ENCODE measurements around the gene STXBP3. TPM values are rescaled to one million over a fixed set of nuclear protein-coding genes. Genes with fewer than 3 reads are reported as not detected.

STXBP3 gene
- total RNA-seq, 1 donor from 2014 or later, result 19.5 TPM

DNA sequence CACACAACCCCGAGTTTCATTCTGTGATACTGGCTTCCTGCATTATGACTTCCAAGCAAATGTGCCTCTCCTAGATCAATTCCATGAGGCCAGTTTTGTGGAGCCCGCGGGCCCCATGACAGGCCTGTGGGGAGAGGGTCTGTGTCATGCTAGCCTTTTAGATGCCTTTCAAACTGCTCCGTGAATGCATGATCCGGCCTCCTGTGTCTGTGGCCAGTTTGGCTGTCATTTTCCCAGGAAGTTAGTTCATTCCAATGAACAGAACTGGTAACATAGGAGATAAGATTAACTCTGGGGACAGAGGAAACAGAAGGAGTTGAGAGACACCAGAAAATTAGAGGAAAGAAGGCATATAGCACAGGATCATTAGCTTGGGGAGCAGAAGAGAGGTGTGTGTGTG is 30.5 kb upstream of the STXBP3 start:
- Mint-ChIP-seq H3K27ac (ENCODE audit: unreplicated experiment) (no peak overlapping the region), H3K4me3 (ENCODE audit: unreplicated experiment) (no peak overlapping the region), H3K4me1 (ENCODE audit: low read depth, unreplicated experiment) (no peaks in the 10 kb centered on the region), H3K9me3 (ENCODE audit: unreplicated experiment) (no peaks in the 10 kb centered on the region), H3K27me3 (ENCODE audit: unreplicated experiment) (peaks cover 2% of the 10 kb centered on the region), H3K36me3 (ENCODE audit: unreplicated experiment) (no peaks in the 10 kb centered on the region)
- TF ChIP-seq, protein P1, sequence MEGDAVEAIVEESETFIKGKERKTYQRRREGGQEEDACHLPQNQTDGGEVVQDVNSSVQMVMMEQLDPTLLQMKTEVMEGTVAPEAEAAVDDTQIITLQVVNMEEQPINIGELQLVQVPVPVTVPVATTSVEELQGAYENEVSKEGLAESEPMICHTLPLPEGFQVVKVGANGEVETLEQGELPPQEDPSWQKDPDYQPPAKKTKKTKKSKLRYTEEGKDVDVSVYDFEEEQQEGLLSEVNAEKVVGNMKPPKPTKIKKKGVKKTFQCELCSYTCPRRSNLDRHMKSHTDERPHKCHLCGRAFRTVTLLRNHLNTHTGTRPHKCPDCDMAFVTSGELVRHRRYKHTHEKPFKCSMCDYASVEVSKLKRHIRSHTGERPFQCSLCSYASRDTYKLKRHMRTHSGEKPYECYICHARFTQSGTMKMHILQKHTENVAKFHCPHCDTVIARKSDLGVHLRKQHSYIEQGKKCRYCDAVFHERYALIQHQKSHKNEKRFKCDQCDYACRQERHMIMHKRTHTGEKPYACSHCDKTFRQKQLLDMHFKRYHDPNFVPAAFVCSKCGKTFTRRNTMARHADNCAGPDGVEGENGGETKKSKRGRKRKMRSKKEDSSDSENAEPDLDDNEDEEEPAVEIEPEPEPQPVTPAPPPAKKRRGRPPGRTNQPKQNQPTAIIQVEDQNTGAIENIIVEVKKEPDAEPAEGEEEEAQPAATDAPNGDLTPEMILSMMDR (IDR thresholded peaks at IDR 0.05; ENCODE audit: partially characterized antibody, unreplicated experiment), result no peak
- DNase-seq, result no peak

DNA sequence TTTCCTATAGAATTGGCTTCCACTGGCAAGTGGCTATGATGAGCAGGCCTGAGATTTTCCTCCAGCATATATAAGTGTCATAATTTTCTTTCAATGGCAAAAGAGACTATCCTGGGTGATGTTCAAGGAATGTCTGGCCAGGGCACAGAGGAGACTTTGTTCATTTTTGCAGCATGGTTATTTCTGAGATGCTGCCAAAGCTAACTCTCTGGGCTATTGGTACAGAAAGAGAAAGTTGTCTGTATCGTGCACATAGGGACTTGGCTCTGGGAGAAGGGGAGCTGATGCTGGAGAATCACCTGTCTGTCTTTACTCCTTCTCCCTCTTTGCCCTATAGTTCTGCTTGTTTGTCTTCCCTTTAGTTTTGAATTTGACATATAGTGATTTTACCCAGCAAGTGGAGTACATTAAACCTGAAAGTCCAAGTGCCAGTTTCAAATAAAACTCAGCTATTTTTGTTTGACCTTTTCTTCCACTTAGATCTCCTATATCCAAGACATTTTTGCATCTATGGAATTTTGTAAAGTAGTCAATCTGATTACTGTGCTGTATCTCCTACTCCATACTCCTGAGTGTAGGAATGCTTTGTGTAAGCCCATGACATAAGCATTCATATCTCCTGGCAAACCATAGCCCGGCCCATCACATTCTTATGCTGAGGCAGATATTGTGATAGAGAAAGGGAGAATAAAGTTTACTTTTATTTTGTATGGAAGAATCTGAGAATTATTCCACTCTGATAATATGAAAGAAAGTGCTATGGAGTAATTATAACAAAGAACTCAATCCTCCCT is 29.8 kb upstream of the STXBP3 start:
- DNase-seq, result no peak
- H3K27ac Mint-ChIP-seq (ENCODE audit: unreplicated experiment), result no peak overlapping the region
- no peaks in the 10 kb centered on the region for H3K36me3 Mint-ChIP-seq (ENCODE audit: unreplicated experiment)

DNA sequence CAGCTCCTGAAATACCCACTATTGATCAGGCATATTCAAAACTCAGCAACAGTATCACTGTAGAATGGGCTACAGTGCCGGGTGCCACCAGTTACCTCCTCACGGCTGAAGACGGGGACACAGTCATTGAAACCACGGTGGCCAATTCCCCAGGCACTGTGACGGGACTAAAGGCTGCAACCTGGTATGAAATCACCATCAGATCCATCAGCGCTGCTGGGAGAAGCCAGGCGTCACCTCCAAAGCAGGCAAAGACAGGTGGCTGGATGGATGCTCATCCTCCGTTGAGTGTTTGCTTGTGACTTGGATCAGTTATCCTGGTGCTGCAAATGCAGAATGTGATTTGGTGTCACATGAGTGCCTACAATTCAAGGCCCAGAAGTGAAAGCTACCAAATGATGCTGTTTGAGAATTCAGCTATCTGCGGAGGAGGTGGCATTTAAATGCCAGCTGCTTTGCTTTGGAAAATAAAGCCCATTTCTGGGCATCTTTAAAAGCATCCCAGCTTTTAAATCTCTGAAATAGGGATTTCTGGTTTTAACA is 28.6 kb upstream of the STXBP3 start:
- H3K27ac Mint-ChIP-seq (ENCODE audit: unreplicated experiment), result no peak overlapping the region
- no peaks in the 10 kb centered on the region for H3K4me1 Mint-ChIP-seq (ENCODE audit: low read depth, unreplicated experiment)
- no peaks in the 10 kb centered on the region for H3K36me3 Mint-ChIP-seq (ENCODE audit: unreplicated experiment)
- H3K9me3 Mint-ChIP-seq (ENCODE audit: unreplicated experiment), result no peaks in the 10 kb centered on the region
- peaks cover 2% of the 10 kb centered on the region for H3K27me3 Mint-ChIP-seq (ENCODE audit: unreplicated experiment)
- DNase-seq, result no peak
- TF ChIP-seq, protein P1 (IDR thresholded peaks at IDR 0.05; ENCODE audit: partially characterized antibody, unreplicated experiment), result no peak
- no peak overlapping the region for H3K4me3 Mint-ChIP-seq (ENCODE audit: unreplicated experiment)

More for the DNA sequence above, 29.8 kb upstream of the STXBP3 start:
- TF ChIP-seq, protein P1 (IDR thresholded peaks at IDR 0.05; ENCODE audit: partially characterized antibody, unreplicated experiment), result no peak
- Mint-ChIP-seq H3K9me3 (ENCODE audit: unreplicated experiment) (no peaks in the 10 kb centered on the region), H3K27me3 (ENCODE audit: unreplicated experiment) (peaks cover 2% of the 10 kb centered on the region), H3K4me3 (ENCODE audit: unreplicated experiment) (no peak overlapping the region), H3K4me1 (ENCODE audit: low read depth, unreplicated experiment) (no peaks in the 10 kb centered on the region)

DNA sequence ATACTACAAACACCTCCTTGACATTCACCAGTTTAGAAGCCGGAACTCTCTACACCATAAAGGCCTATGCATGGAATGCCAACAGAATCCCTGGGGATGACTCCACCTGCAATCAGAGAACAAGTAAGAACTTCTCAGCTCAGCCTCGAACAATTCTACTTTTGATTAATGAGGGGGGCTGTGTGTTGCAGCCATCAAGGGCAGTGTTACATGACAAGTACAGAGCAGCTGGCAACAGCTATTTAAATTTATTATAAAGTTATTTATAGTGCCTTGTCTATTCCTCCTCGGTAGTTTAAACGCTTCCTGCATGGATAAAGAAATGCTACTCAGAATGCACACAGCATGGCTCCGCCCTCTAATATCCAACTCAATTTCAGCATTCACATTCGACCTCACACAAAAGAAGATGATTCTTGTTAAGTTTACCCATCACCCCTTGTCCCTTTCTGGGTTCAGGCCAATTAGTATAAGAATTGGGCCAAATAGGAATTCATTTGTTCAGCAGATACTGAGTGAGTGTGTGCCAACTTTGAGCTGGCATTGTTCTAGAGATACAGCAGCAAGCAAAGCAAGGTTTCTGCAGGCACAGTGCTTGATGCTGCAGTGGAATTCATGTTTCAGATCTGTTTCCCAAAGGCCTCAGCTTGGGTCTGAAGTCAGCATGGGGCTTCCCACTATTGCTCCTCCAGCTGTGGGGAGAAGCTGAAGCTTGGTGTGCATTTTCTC is 27.4 kb upstream of the STXBP3 start:
- TF ChIP-seq, protein P1 (IDR thresholded peaks at IDR 0.05; ENCODE audit: partially characterized antibody, unreplicated experiment), result no peak
- no peak for DNase-seq
- Mint-ChIP-seq H3K4me1 (ENCODE audit: low read depth, unreplicated experiment) (no peaks in the 10 kb centered on the region), H3K9me3 (ENCODE audit: unreplicated experiment) (no peaks in the 10 kb centered on the region), H3K4me3 (ENCODE audit: unreplicated experiment) (no peak overlapping the region), H3K27me3 (ENCODE audit: unreplicated experiment) (peaks cover 2% of the 10 kb centered on the region), H3K27ac (ENCODE audit: unreplicated experiment) (no peak overlapping the region), H3K36me3 (ENCODE audit: unreplicated experiment) (no peaks in the 10 kb centered on the region)

All from glutamatergic neuron (in vitro differentiated cells).